K562 (cell line): Measurements from ENCODE around the gene TLK2. TPM values are rescaled to one million over a fixed set of nuclear protein-coding genes. Genes with fewer than 3 reads are reported as not detected.

ENCODE experiments used
- ATAC-seq: fragments of 200-7000 bp; cut with Tn5 transposase; 3 replicates; pipeline ENCODE4 v1.9.1; 2020; ENCODE audit warnings: moderate library complexity
- BruUV-seq: library from RNA; stranded (reverse); fragments of 400-500 nt; replicated peaks from 2 replicates; lab custom pipeline; 2021; lab: Mats Ljungman, UMichigan
- CTCF ChIA-PET: fragments of 300-600 bp; formaldehyde crosslinking; extraction: SDS; loops from one replicate; lab custom pipeline; 2021; ENCODE audit warnings: low intra/inter-chr PET ratio; lab: Yijun Ruan, JAX
- POLR2A ChIA-PET: fragments of 300-600, 350-650 bp; sonication (Branson Sonifier 250); formaldehyde crosslinking; extraction: SDS; loops from one replicate; lab custom pipeline; 2021; ENCODE audit warnings: antibody characterized with exemption, inconsistent platforms; lab: Yijun Ruan, JAX
- DNase-seq, 4 experiments: peaks; one replicate each; pipeline versions ENCODE4 v3.0.0 to v3.0.0-alpha.2; 2011 to 2018; ENCODE audit warnings: low spot score in 3 of 4, mixed read lengths in 3 of 4; ENCODE audit errors: extremely low read depth in 1 of 4
- FAIRE-seq: peaks from 2 replicates; lab custom pipeline; 2011; peaks lifted over from hg19 to GRCh38; lab: Jason Lieb, UNC
- H2AFZ ChIP-seq: 2 replicates; pipeline ENCODE4 v1.6.0; 2011; ENCODE audit warnings: low read depth, low read length, control low read depth, inconsistent platforms
- H3K27ac ChIP-seq: fragments of 200-600 bp; 3 replicates; pipeline ENCODE4 v1.8.0; 2011; ENCODE audit warnings: low read depth, mild to moderate bottlenecking, control low read depth, inconsistent platforms, low read length, moderate library complexity, mixed read lengths; ENCODE audit errors: extremely low read depth
- H3K27me3 ChIP-seq, 2 experiments: fragments of 300-600 bp in 1 of 2; 2 replicates in 1 of 2; 3 replicates in 1 of 2; pipeline versions ENCODE4 v1.6.0 to v1.8.0; 2011; ENCODE audit warnings: inconsistent platforms in 2 of 2, low read length in 2 of 2, mild to moderate bottlenecking in 1 of 2, mixed read lengths in 1 of 2, moderate library complexity in 1 of 2; ENCODE audit not compliant: control insufficient read depth in 2 of 2, insufficient read depth in 2 of 2
- H3K36me3 ChIP-seq: fragments of 300-600 bp; 3 replicates; pipeline ENCODE4 v1.8.0; 2011; ENCODE audit warnings: mild to moderate bottlenecking, low read length, inconsistent platforms; ENCODE audit not compliant: control insufficient read depth, insufficient read depth
- H3K4me1 ChIP-seq, 2 experiments: fragments of 200-600 bp in 1 of 2; replicated peaks in 1 of 2; 2 replicates in 1 of 2; 3 replicates in 1 of 2; pipeline versions ENCODE4 v1.5.1 to v1.8.0; 2011; ENCODE audit warnings: inconsistent platforms in 2 of 2, low read length in 2 of 2, mild to moderate bottlenecking in 1 of 2, mixed read lengths in 1 of 2, moderate library complexity in 1 of 2; ENCODE audit not compliant: control insufficient read depth in 2 of 2, insufficient read depth in 2 of 2
- H3K4me2 ChIP-seq: 2 replicates; pipeline ENCODE4 v1.6.1; 2011; ENCODE audit warnings: low read length, control low read depth, inconsistent platforms, mixed read lengths; ENCODE audit not compliant: insufficient read depth
- H3K4me3 ChIP-seq: fragments of 200-600 bp; sonication (generic), shearing (Covaris generic); 2 replicates; pipeline ENCODE4 v1.5.1; 2016; ENCODE audit warnings: control low read depth, inconsistent platforms
- H3K79me2 ChIP-seq: fragments of 200-600 bp; 3 replicates; pipeline ENCODE4 v1.8.0; 2011; ENCODE audit warnings: low read length, inconsistent platforms; ENCODE audit not compliant: control insufficient read depth, insufficient read depth
- H3K9ac ChIP-seq, 2 experiments: 2 replicates each; pipeline versions ENCODE4 v1.6.0 to v1.6.1; 2011; ENCODE audit warnings: low read depth in 2 of 2, low read length in 2 of 2, control low read depth in 1 of 2, inconsistent platforms in 1 of 2, mild to moderate bottlenecking in 1 of 2, mixed read lengths in 1 of 2; ENCODE audit not compliant: insufficient read depth in 1 of 2
- H3K9me1 ChIP-seq: one replicate; pipeline ENCODE4 v1.6.0; 2011; ENCODE audit warnings: inconsistent platforms, mild to moderate bottlenecking, low read length, moderate library complexity; ENCODE audit not compliant: control insufficient read depth, insufficient read depth
- H3K9me3 ChIP-seq: replicated peaks from 2 replicates; pipeline ENCODE4 v1.5.1; 2011; ENCODE audit warnings: low read depth, low read length, inconsistent platforms; ENCODE audit not compliant: control insufficient read depth, insufficient read depth
- H4K20me1 ChIP-seq: replicated peaks from 2 replicates; pipeline ENCODE4 v1.6.1; 2011; ENCODE audit warnings: low read length, inconsistent platforms, mixed read lengths; ENCODE audit not compliant: control insufficient read depth, insufficient read depth
- CCAR2 ChIP-seq: fragments of 200-400 bp; formaldehyde crosslinking; IDR thresholded peaks from 2 replicates; pipeline ENCODE4 v1.6.1; 2017; ENCODE audit warnings: mild to moderate bottlenecking, low read depth, low read length
- ELF4 ChIP-seq: fragments of 450-650 bp; formaldehyde crosslinking; IDR thresholded peaks from 2 replicates; pipeline ENCODE4 v1.4.0; 2022; ENCODE audit warnings: missing genetic modification characterization
- FOXK2 ChIP-seq, 2 experiments: fragments of 450-650 bp; IDR thresholded peaks in 1 of 2; conservative IDR thresholded peaks in 1 of 2; 2 replicates each; pipeline ENCODE4 v1.6.1; 2016; ENCODE audit warnings: low read depth in 2 of 2, mild to moderate bottlenecking in 1 of 2
- HMGN3 ChIP-seq: IDR thresholded peaks from 2 replicates; pipeline ENCODE4 v1.6.1; 2011; ENCODE audit warnings: borderline replicate concordance, low read depth, mild to moderate bottlenecking, mixed read lengths, low read length; ENCODE audit not compliant: insufficient read length; ENCODE audit errors: extremely low read depth
- MYBL2 ChIP-seq, 2 experiments: fragments of 450-650 bp in 1 of 2; sonication (generic) in 1 of 2; formaldehyde crosslinking in 1 of 2; IDR thresholded peaks; 2 replicates each; pipeline versions ENCODE4 v1.6.1 to v1.8.1; 2017 to 2022; ENCODE audit warnings: borderline replicate concordance in 1 of 2, inconsistent platforms in 1 of 2, low read depth in 1 of 2, mild to moderate bottlenecking in 1 of 2, missing genetic modification reagents in 1 of 2, moderate library complexity in 1 of 2
- NFATC3 ChIP-seq: fragments of 450-650 bp; IDR thresholded peaks from 2 replicates; pipeline ENCODE4 v1.6.1; 2017; ENCODE audit warnings: mild to moderate bottlenecking
- NR2F6 ChIP-seq: fragments of 450-650 bp; formaldehyde crosslinking; IDR thresholded peaks from 2 replicates; pipeline ENCODE4 v1.4.0; 2020; ENCODE audit warnings: mild to moderate bottlenecking
- RBBP5 ChIP-seq: fragments of 200-600 bp; sonication (generic); IDR thresholded peaks from 2 replicates; pipeline ENCODE4 v1.6.1; 2012; ENCODE audit warnings: borderline replicate concordance, mild to moderate bottlenecking, low read length, control low read depth, inconsistent platforms; ENCODE audit not compliant: insufficient read depth, poor library complexity, severe bottlenecking
- SAP30 ChIP-seq: fragments of 200-600 bp; sonication (generic); IDR thresholded peaks from 2 replicates; pipeline ENCODE4 v1.6.1; 2012; ENCODE audit warnings: borderline replicate concordance, low read depth, mild to moderate bottlenecking, moderate library complexity, low read length, control low read depth, inconsistent platforms; ENCODE audit not compliant: insufficient read depth, poor library complexity, severe bottlenecking
- SLC30A9 ChIP-seq: fragments of 250-450 bp; sonication (Bioruptor Pico); IDR thresholded peaks from 2 replicates; pipeline ENCODE4 v1.8.0; 2022; ENCODE audit warnings: mild to moderate bottlenecking, moderate library complexity
- ZKSCAN8 ChIP-seq: fragments of 200-800 bp; sonication (Bioruptor generic); IDR thresholded peaks from 2 replicates; pipeline ENCODE4 v1.6.1; 2016; ENCODE audit warnings: missing genetic modification characterization, missing compliant biosample characterization
- ZNF146 ChIP-seq: IDR thresholded peaks from one replicate; pipeline ENCODE4 v1.6.1; 2018; ENCODE audit warnings: missing compliant biosample characterization; ENCODE audit not compliant: unreplicated experiment
- ZNF3 ChIP-seq: fragments of 250-450 bp; sonication (Bioruptor Pico); IDR thresholded peaks from 2 replicates; pipeline ENCODE4 v1.5.0; 2021; ENCODE audit warnings: mild to moderate bottlenecking, moderate library complexity
- WGBS: fragments of 100-300 bp; shearing (Covaris generic); methylation state at CpG from one replicate; pipeline ENCODE4 v1.1.6; 2016; ENCODE audit warnings: low coverage, mixed read lengths; ENCODE audit not compliant: insufficient coverage; ENCODE audit errors: missing lambda C conversion rate; 5-methylcytosine and 5-hydroxymethylcytosine counted together
- in situ Hi-C: fragments of 300-500 bp; cut with MboI; formaldehyde crosslinking; loops from 4 replicates; pipeline ENCODE4 v1.15.0; 2018; ENCODE audit warnings: inconsistent platforms, mixed read lengths
- intact Hi-C: fragments of 100-400 bp; cut with micrococcal nuclease; formaldehyde crosslinking; loops from 2 replicates; pipeline ENCODE4 v1.14.2; 2022
- polyA plus RNA-seq, 8 experiments: library from polyadenylated mRNA; depleted of rRNA in 4 of 8; stranded (reverse) in 5 of 8; unstranded in 3 of 8; fragments of >200 nt; fragmentation: Nextera tagmentation in 2 of 8; fragmentation: Illumina TruSeq in 1 of 8; extraction: Ambion mirVana in 2 of 8; extraction: Trizol in 1 of 8; gene quantifications; 2 replicates each; pipeline versions ENCODE4 v1.2.1 to v1.2.3, GENCODE V29; 2011 to 2014; ENCODE audit warnings: inconsistent platforms in 1 of 8, missing spikeins in 1 of 8
- total RNA-seq, 7 experiments: library from RNA; depleted of rRNA in 6 of 7; stranded (reverse); fragments of >200 nt in 6 of 7; fragmentation: Illumina TruSeq in 2 of 7; extraction: Trizol in 2 of 7; gene quantifications; 2 replicates each; pipeline versions ENCODE4 v1.2.1 to v1.2.3, GENCODE V29; 2011 to 2021; ENCODE audit warnings: low replicate concordance in 1 of 7
- TF ChIP-seq, protein P1 (sequence below): sonication (generic); formaldehyde crosslinking; IDR thresholded peaks from 2 replicates; pipeline ENCODE4 v1.8.0; 2022; ENCODE audit warnings: mild to moderate bottlenecking, missing genetic modification reagents

TLK2 gene
- total and polyA plus RNA-seq, 9 of the 15 experiments (the other 6 are each of a cell fraction or from before 2014, with no cell fraction given): 10.1 to 51.9 (median 32.4) TPM

DNA sequence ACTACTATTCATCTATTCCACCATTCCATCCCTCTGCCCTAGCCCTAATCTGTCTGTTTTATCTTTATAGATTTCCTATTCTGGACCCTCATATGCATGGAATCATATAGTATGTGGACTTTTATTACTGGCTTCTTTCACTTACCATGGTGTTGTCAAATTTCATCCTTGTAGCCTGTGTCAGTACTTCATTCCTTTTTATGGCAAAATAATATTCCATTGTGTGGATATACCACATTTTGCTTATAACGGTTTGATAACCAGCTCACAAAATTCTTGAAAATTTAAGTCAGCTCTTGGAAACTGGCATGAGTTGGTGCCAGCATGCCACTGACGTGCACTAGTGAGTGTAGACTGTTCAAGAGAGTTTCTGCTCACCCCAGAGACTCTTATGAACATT, 118.5 kb downstream of the TLK2 start:
- H3K27ac ChIP-seq: no peak overlapping the region
- DNase-seq (no peak), ATAC-seq (no peak), FAIRE-seq (no peak)
- no peak for TF ChIP-seq ELF4 (CRISPR knock-in tag)
- TF ChIP-seq ZNF3 (CRISPR knock-in tag): no peak
- TF ChIP-seq, protein P1, sequence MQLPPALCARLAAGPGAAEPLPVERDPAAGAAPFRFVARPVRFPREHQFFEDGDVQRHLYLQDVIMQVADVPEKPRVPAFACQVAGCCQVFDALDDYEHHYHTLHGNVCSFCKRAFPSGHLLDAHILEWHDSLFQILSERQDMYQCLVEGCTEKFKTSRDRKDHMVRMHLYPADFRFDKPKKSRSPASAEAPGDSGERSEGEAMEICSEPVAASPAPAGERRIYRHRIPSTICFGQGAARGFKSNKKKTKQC (CRISPR knock-in tag): no peak
- TF ChIP-seq ZNF146 (CRISPR knock-in tag): peak; percentile 14
- H3K27me3 ChIP-seq: no peaks in the 10 kb centered on the region
- peaks cover 11% of the 10 kb centered on the region for H3K9me3 ChIP-seq
- ChIA-PET CTCF (no interaction called here), POLR2A (interaction anchor here (0.6 kb wide), 1 partner anchor 15 kb away, joined by 3 read pairs; no protein-coding TSS in a partner anchor)
- peaks cover 72% of the 10 kb centered on the region for H3K36me3 ChIP-seq
- H3K4me2 ChIP-seq: no peak overlapping the region
- no peaks in the 10 kb centered on the region for H3K4me1 ChIP-seq
- no peak overlapping the region for H3K9ac ChIP-seq
- no peaks in the 10 kb centered on the region for H4K20me1 ChIP-seq
- H3K9me1 ChIP-seq: no peaks in the 10 kb centered on the region
- intact Hi-C loops: no loop called here
- no peaks in the 10 kb centered on the region for H3K79me2 ChIP-seq
- BruUV-seq: no TSS peak
- in situ Hi-C loops: no loop called here
- H3K4me3 ChIP-seq: no peak overlapping the region
- H2AFZ ChIP-seq: no peak overlapping the region
- 87% methylated on average over 2 of the region's 2 CpGs for WGBS

GRCh38 chr17:62597920-62598319, 119.3 kb downstream of the TLK2 start:
- no peak overlapping the region for H3K4me2 ChIP-seq
- H3K27me3 ChIP-seq: no peaks in the 10 kb centered on the region
- H3K9me3 ChIP-seq: peaks cover 11% of the 10 kb centered on the region
- H2AFZ ChIP-seq: no peak overlapping the region
- DNase-seq (no peak), FAIRE-seq (no peak), ATAC-seq (no peak)
- ChIA-PET CTCF (no interaction called here), POLR2A (interaction anchor here (1.1 kb wide), 1 partner anchor 16 kb away, joined by 3 read pairs; no protein-coding TSS in a partner anchor)
- H3K27ac ChIP-seq: no peak overlapping the region
- H3K36me3 ChIP-seq: peaks cover 77% of the 10 kb centered on the region
- no peaks in the 10 kb centered on the region for H3K9me1 ChIP-seq
- no peak overlapping the region for H3K4me3 ChIP-seq
- BruUV-seq: no TSS peak
- in situ Hi-C loops: no loop called here
- intact Hi-C loops: no loop called here
- H4K20me1 ChIP-seq: no peaks in the 10 kb centered on the region
- no peaks in the 10 kb centered on the region for H3K4me1 ChIP-seq
- WGBS: 89% methylated on average over 2 of the region's 2 CpGs
- H3K79me2 ChIP-seq: no peaks in the 10 kb centered on the region
- no peak overlapping the region for H3K9ac ChIP-seq
- TF ChIP-seq CCAR2: no peak
- no peak for TF ChIP-seq ZKSCAN8 (CRISPR knock-in tag)
- no peak for TF ChIP-seq FOXK2 (conservative IDR thresholded peaks at IDR 0.05 in 1 of 2, IDR thresholded peaks at IDR 0.05 in 1 of 2; ENCODE audit: low read depth in 2 of 2)
- TF ChIP-seq NR2F6 (CRISPR knock-in tag): no peak
- TF ChIP-seq MYBL2 (IDR thresholded peaks at IDR 0.05; ENCODE audit: low read depth): no peak
- no peak for TF ChIP-seq MYBL2 (CRISPR knock-in tag; IDR thresholded peaks at IDR 0.05; ENCODE audit: borderline replicate concordance)
- TF ChIP-seq SLC30A9 (CRISPR knock-in tag): no peak
- TF ChIP-seq HMGN3: no peak
- no peak for TF ChIP-seq NFATC3
- no peak for TF ChIP-seq SAP30
- TF ChIP-seq RBBP5: no peak
